Activated CD4-positive, alpha-beta memory T cell treated with anti-CD3 and anti-CD28 coated beads for 36 hours (primary cell): ENCODE results near the gene MTA1. TPM values are rescaled to one million over a fixed set of nuclear protein-coding genes. Genes with fewer than 3 reads are reported as not detected.

Source experiments
- CTCF ChIA-PET: fragments of 350-600 bp; sonication (Branson Sonifier 250); formaldehyde crosslinking; loops from one replicate; lab custom pipeline; 2021; ENCODE audit warnings: antibody characterized with exemption, inconsistent platforms; lab: Charles Lee
- POLR2A ChIA-PET: fragments of 350-600 bp; sonication (Branson Sonifier 250); formaldehyde crosslinking; loops from one replicate; lab custom pipeline; 2021; ENCODE audit warnings: antibody characterized with exemption; lab: Charles Lee
- DNase-seq: peaks from one replicate; pipeline ENCODE4 v3.0.0-alpha.2; 2020
- H3K27ac Mint-ChIP-seq: one replicate; pipeline ENCODE4 v1.8.0; 2021; ENCODE audit warnings: mixed read lengths
- H3K27me3 Mint-ChIP-seq: one replicate; pipeline ENCODE4 v1.8.0; 2021; ENCODE audit warnings: mixed read lengths
- H3K36me3 Mint-ChIP-seq: one replicate; pipeline ENCODE4 v1.8.0; 2021; ENCODE audit warnings: mixed read lengths
- H3K4me1 Mint-ChIP-seq: one replicate; pipeline ENCODE4 v1.8.0; 2021; ENCODE audit warnings: low read depth, mixed read lengths
- H3K4me3 Mint-ChIP-seq: one replicate; pipeline ENCODE4 v1.8.0; 2021; ENCODE audit warnings: mild to moderate bottlenecking, mixed read lengths
- H3K9me3 Mint-ChIP-seq: one replicate; pipeline ENCODE4 v1.8.0; 2021; ENCODE audit warnings: mixed read lengths
- intact Hi-C: fragments of 100-400 bp; cut with micrococcal nuclease; formaldehyde crosslinking; loops from one replicate; pipeline ENCODE4 v1.15.1; 2023
- total RNA-seq, 2 experiments: library from RNA; stranded (reverse); gene quantifications; one replicate each; pipeline ENCODE4 v1.2.3, GENCODE V29; 2021

MTA1 gene
- total RNA-seq, 2 experiments from 2014 or later = 107 to 109 TPM

DNA sequence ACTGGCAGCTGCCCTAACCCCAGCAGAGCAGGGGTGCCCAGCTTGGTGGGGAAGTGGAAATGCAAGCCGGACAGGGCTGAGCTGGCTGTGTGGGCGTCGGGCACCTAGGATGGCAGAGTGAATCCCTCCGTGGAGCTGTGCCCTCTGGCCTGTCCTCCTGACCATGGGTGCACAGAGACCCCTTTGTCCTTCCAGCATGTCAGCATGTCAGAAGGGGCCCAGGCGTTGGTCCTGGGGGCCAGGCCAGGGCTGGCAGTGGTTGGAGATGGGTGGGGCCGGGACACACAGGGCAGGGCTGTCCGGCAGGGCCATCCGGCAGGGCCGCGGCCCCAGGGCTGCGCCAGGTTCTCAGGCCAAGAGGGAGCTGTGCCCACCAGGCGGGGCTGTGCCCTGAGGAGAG is 30.1 kb upstream of the MTA1 start:
- POLR2A ChIA-PET = no interaction called here
- H3K4me1 Mint-ChIP-seq = no peaks in the 10 kb centered on the region
- no peak overlapping the region for H3K27ac Mint-ChIP-seq
- CTCF ChIA-PET = interaction anchor here (2.8 kb wide), 1 partner anchor 19 kb away, joined by 11 read pairs; no protein-coding TSS in a partner anchor
- H3K36me3 Mint-ChIP-seq = no peaks in the 10 kb centered on the region
- no peaks in the 10 kb centered on the region for H3K9me3 Mint-ChIP-seq
- no peak for DNase-seq
- intact Hi-C loops = no loop called here
- no peaks in the 10 kb centered on the region for H3K27me3 Mint-ChIP-seq
- no peak overlapping the region for H3K4me3 Mint-ChIP-seq

DNA sequence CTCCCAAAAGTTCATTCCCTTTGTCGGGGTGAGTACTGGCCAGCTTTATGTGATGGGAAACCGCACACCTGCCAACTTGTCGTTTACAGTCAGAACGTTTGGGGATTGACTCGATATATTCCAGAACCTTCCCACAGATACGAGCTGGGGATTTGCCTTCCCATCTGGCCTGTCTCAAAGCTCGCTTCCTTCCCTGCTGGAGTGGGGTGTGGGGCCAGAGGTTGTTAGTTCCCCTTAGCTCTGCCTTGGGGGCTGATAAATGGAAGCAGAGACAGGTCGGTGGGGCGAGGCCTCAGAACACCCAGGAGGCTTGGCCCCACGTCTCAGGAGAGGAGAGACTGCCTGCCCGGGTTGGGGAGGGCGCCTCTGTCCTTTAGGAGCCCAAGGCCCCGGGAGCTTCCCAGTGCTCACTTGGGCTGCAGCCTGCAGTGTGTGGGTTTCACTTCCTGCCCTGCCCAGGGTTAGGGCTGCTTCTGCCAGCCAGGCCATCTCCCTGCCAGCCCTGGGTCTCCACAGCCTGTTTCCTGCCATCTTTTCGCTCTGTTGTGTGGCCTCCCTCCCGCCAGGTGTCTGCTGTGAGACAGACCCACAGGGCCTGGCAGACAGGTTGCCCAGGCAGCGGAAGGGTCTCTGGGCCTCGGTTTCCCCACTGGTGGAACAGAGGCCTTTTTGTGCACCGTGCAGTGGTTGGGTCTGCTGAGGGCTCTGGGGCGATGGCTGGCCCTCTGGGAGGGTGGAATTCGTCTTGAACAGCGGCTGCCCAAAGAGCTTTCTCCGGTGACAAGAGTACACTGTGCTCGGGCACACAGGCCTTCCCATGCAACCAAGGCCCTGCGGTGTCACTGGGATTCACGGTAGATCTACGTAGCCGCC is 29.4 kb upstream of the MTA1 start:
- no peaks in the 10 kb centered on the region for H3K9me3 Mint-ChIP-seq
- no peak overlapping the region for H3K27ac Mint-ChIP-seq
- no peak overlapping the region for H3K4me3 Mint-ChIP-seq
- H3K36me3 Mint-ChIP-seq = no peaks in the 10 kb centered on the region
- intact Hi-C loops = no loop called here
- DNase-seq = no peak
- no peaks in the 10 kb centered on the region for H3K27me3 Mint-ChIP-seq
- CTCF ChIA-PET = interaction anchor here (2.8 kb wide), 1 partner anchor 20 kb away, joined by 11 read pairs; no protein-coding TSS in a partner anchor
- POLR2A ChIA-PET = no interaction called here
- H3K4me1 Mint-ChIP-seq = no peaks in the 10 kb centered on the region

DNA sequence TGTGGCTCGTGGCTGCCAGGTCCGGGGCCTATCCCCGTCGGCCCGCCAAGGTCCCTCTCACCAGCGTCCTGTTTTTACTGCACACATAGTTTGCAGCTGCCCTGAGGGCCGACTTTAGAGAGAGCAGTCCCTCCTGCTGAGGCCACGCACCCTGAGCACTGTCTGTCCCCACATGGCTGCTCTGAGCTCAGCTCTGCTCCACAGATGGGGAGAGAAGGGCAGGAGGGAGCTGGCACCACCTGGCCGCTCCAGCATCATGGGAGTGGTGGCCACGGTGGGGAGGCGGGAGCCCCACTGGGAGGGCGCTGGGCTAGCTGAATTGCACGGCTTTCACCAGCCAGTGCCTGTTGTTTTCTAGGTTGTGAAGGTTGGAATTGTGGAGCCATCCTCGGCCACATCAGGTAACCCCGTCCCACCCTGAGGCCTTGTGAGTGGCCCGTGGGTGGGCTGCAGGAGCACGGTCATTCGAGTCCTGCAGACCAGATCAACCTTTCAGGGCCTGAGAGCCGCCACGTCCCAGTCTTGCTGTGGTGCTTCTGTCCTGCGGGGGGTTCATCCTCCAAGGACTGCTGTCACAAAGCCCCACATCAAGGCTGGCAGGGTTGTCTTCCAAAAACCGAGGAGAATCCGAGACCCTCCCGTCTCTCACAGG is 28.7 kb upstream of the MTA1 start:
- intact Hi-C loops = no loop called here
- DNase-seq = no peak
- no peaks in the 10 kb centered on the region for H3K27me3 Mint-ChIP-seq
- no peaks in the 10 kb centered on the region for H3K9me3 Mint-ChIP-seq
- no peak overlapping the region for H3K27ac Mint-ChIP-seq
- ChIA-PET CTCF (interaction anchor here (2.8 kb wide), 1 partner anchor 20 kb away, joined by 11 read pairs; no protein-coding TSS in a partner anchor), POLR2A (no interaction called here)
- H3K36me3 Mint-ChIP-seq = no peaks in the 10 kb centered on the region
- H3K4me3 Mint-ChIP-seq = no peak overlapping the region
- no peaks in the 10 kb centered on the region for H3K4me1 Mint-ChIP-seq

DNA sequence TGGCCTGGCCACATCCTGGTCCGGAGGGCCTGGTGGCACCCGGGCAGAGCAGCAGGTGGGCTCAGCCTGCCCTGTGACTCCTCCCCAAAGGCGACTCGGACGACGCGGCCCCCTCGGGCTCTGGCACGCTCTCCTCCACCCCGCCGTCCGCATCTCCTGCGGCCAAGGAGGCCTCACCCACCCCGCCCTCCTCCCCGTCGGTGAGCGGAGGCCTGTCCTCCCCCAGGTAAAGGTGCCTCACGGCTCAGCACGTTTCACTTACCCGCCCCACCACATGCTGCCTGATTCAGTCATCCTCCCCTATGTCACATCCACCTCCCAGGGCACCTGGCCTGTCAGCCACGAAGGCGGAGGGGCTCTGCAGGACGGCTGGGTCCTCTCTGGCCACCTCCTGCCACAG is 28.1 kb upstream of the MTA1 start:
- intact Hi-C loops = no loop called here
- DNase-seq = no peak
- Mint-ChIP-seq H3K9me3 (no peaks in the 10 kb centered on the region), H3K4me3 (no peak overlapping the region), H3K27ac (no peak overlapping the region), H3K36me3 (no peaks in the 10 kb centered on the region), H3K4me1 (no peaks in the 10 kb centered on the region), H3K27me3 (no peaks in the 10 kb centered on the region)
- POLR2A ChIA-PET = no interaction called here
- CTCF ChIA-PET = no interaction called here

DNA sequence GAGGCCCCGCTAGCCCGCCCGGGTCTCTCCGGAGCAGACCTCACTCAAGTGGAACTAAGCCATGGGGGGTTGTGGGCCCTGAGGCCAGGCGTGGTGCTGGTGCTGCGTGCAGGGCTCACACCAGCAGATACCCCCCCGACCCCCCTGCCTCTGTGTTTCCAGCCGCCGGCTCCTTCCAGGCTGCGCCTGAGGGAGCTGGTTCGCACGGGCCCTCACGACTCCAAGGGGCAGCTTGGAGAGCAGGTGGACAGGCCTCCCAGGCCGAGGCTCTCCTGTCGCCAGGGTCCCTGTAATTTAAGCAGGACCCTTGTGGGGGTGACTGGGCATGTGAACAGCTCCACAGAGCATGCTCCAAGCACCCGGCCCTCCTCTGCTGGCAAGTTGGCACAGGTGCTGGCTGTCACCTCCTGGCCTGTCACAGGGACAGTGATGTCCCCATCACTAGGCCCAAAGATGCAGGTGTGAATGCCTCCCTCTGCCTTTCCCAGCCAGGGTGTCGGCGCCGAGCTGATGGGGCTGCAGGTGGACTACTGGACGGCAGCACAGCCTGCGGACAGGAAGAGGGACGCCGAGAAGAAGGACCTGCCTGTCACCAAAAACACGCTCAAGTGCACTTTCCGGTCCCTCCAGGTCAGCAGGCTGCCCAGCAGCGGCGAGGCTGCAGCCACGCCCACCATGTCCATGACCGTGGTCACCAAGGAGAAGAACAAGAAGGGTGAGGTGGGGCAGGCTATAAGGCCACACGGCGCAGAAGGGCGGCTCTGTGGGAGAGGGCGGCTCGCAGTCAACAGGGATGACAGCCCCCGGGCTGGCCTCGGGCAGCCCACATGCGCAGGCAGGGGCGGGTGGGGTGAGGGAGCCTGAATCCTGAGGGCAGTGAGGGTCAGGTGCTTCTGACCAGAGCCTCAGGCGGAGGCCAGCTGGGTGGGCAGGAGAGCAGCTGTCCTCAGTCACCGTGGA is 27.2 kb upstream of the MTA1 start:
- Mint-ChIP-seq H3K4me3 (no peak overlapping the region), H3K36me3 (no peaks in the 10 kb centered on the region), H3K27me3 (no peaks in the 10 kb centered on the region), H3K27ac (no peak overlapping the region), H3K9me3 (no peaks in the 10 kb centered on the region), H3K4me1 (no peaks in the 10 kb centered on the region)
- ChIA-PET POLR2A (no interaction called here), CTCF (interaction anchor here (0.6 kb wide), 1 partner anchor 46 kb away, joined by 3 read pairs; no protein-coding TSS in a partner anchor)
- no peak for DNase-seq
- intact Hi-C loops = no loop called here

DNA sequence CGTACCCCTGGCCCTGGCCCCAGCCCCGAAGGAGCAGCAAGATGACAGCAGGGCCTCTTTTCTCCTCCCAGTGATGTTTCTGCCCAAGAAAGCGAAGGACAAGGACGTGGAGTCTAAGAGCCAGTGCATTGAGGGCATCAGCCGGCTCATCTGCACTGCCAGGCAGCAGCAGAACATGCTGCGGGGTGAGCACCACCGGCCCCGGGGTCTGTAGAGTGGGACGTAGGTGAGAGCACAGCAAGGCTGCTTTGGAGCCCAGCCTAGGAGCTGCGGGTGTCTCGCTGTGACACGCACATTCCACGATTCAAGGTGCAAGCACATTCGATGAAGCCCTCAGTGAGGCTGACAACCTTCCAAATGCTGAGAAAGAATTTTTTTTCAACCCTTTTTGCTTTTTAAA is 26.5 kb upstream of the MTA1 start:
- intact Hi-C loops = no loop called here
- CTCF ChIA-PET = no interaction called here
- H3K27ac Mint-ChIP-seq = no peak overlapping the region
- peaks cover 2% of the 10 kb centered on the region for H3K4me1 Mint-ChIP-seq
- POLR2A ChIA-PET = no interaction called here
- no peaks in the 10 kb centered on the region for H3K27me3 Mint-ChIP-seq
- no peak for DNase-seq
- H3K36me3 Mint-ChIP-seq = no peaks in the 10 kb centered on the region
- H3K9me3 Mint-ChIP-seq = no peaks in the 10 kb centered on the region
- H3K4me3 Mint-ChIP-seq = no peak overlapping the region

DNA sequence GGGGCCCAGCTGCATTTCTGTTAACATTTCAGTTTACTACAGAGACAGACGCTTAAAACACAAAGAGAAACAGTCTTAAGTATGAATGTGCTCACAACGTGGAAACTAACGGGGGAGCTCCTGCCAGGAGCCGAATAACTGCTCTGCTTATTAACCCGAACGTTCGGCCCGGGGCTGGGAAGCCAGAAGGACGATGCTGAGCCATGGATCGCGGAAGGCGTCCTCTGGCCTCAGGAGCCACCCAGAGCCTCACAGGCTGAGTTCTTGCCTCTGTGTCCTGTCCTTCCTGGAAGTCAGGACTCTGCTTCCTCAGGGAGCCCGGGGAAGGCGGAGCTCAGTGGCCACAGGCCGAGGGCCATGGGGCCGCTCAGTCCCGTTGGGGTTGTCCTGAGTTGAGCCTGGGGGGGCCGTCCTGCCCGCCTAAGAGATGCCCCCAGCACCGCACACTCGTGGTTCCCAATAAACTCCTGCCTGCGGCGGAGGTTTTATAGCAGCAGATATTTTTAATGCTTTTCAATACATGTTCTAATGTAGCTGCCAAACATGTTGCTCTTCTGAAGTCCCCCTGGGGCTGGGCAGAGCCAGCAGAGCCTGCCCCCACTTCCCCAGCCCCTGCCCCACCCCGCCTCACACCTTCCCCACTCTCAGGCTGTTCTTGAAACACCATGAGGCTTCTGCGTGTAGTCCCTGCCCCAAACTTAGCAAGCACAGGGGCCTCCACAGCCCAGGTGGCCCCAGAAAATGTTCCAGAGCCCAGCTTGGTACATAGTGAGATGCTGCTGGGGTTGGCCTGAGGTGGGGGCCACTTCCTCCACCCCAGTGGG is 24.7 kb upstream of the MTA1 start:
- Mint-ChIP-seq H3K4me3 (no peak overlapping the region), H3K27ac (no peak overlapping the region), H3K4me1 (peaks cover 11% of the 10 kb centered on the region), H3K27me3 (no peaks in the 10 kb centered on the region), H3K36me3 (peaks cover 12% of the 10 kb centered on the region), H3K9me3 (no peaks in the 10 kb centered on the region)
- ChIA-PET CTCF (interaction anchor here (0.9 kb wide), 1 partner anchor 24 kb away, joined by 3 read pairs; no protein-coding TSS in a partner anchor), POLR2A (no interaction called here)
- intact Hi-C loops = no loop called here
- no peak for DNase-seq

DNA sequence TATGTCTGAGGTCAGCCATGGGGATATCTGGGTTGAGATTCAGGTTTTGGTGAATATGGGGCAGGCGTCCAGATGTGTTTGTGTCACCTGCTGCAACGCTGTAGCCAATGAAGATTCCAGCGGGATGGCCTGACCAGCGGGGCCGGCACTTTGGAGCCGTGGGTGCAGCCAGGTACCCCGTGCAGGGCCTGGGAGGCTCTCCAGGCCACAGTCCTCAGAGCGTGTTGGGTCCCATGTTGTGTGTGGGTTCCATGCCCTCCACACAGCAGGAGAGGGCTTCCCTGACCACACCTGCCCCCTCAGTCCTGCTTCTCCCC is 24.1 kb upstream of the MTA1 start:
- H3K4me1 Mint-ChIP-seq = peaks cover 12% of the 10 kb centered on the region
- no peaks in the 10 kb centered on the region for H3K27me3 Mint-ChIP-seq
- H3K9me3 Mint-ChIP-seq = peaks cover 3% of the 10 kb centered on the region
- intact Hi-C loops = no loop called here
- no peak for DNase-seq
- ChIA-PET POLR2A (no interaction called here), CTCF (interaction anchor here (1.1 kb wide), 1 partner anchor 95 kb away, joined by 4 read pairs; no protein-coding TSS in a partner anchor)
- peaks cover 17% of the 10 kb centered on the region for H3K36me3 Mint-ChIP-seq
- H3K27ac Mint-ChIP-seq = no peak overlapping the region
- no peak overlapping the region for H3K4me3 Mint-ChIP-seq

DNA sequence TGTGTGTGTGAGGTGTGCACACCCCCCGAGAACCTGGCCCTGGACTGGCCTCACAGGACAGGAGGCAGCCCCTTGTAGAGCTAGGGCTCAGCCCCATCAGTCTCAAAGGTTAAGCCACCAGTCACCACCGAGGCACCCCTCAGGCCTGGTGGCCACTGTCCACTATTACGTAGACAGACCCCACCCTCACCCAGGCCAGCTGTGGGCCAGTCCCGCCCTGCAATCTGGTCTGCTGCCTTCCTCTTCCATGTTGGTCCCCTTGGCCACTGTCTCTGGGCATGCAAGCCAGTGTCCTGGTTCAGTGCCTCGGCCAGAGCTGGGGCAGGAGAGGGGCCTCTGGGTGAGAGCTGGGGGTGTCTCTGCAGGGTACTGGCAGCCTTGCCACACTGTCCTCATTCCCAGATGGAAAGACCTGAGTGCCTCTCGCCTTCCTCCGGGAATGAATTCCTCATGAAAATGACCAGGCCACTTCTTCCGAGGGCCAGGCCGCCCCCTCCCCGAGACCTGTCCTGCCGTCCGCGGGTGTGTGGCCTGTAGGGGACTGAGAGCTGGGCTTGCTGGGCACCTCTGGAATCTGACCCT is 22.2 kb upstream of the MTA1 start:
- H3K9me3 Mint-ChIP-seq = peaks cover 14% of the 10 kb centered on the region
- peaks cover 29% of the 10 kb centered on the region for H3K36me3 Mint-ChIP-seq
- ChIA-PET CTCF (interaction anchor here (1.4 to 2.5 kb wide), 2 partner anchors 84 to 92 kb away, joined by 7 to 9 read pairs; no protein-coding TSS in a partner anchor), POLR2A (interaction anchor here (1.0 kb wide), 1 partner anchor 94 kb away, joined by 3 read pairs; no protein-coding TSS in a partner anchor)
- intact Hi-C loops = no loop called here
- peaks cover 12% of the 10 kb centered on the region for H3K4me1 Mint-ChIP-seq
- no peaks in the 10 kb centered on the region for H3K27me3 Mint-ChIP-seq
- H3K27ac Mint-ChIP-seq = peak overlapping the region; percentile 83
- no peak for DNase-seq
- H3K4me3 Mint-ChIP-seq = peak overlapping the region; percentile 50

DNA sequence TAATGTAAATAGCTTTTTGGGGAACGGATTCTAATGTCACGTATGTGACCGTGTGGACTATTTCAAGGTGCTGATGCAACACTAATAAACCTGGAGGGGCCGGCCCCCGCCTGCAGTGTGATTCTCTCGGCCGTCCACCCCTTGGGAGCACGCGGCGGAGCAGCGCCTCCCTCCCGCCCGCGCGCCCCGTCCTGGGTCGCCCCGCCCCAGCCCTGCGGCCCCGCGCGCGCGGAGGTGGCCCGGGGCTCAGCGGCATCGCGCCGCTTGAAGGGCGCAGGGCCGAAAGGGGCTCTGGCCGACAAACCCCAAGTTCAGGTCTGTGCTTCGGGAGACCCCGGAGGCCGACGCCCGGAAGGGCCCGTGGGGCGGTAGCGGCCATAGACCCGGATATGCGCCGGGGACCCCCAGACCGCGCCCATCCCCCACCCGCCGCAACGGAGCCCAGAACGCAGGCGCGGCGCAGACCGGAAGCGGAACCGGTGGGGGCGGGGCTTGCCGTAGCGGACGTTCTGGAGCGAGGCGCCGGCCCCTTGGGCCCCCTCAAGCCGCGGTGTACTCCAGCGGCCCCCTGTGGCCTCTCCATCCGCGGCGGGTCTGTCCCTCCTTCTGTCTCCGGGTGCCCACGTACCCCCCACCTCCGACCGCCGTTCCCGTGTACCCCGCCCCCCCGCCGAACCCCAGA is 21.4 kb upstream of the MTA1 start, which contains the start of gene TEX22:
TEX22 (plus strand) TSS at position 495 of the 682 bp plus-strand sequence. CDS start 803 bp downstream, outside the sequence.
- peaks cover 29% of the 10 kb centered on the region for H3K36me3 Mint-ChIP-seq
- peaks cover 14% of the 10 kb centered on the region for H3K9me3 Mint-ChIP-seq
- H3K27ac Mint-ChIP-seq = peak within 1 kb of the TSS; percentile 83
- CTCF ChIA-PET = interaction anchor here (1.4 to 2.5 kb wide), 3 partner anchors 27 to 92 kb away, joined by 5 to 9 read pairs (median 7); no protein-coding TSS in a partner anchor
- peak; percentile 91 for DNase-seq
- POLR2A ChIA-PET = interaction anchor here (1.0 kb wide), 1 partner anchor 94 kb away, joined by 3 read pairs; no protein-coding TSS in a partner anchor
- peaks cover 12% of the 10 kb centered on the region for H3K4me1 Mint-ChIP-seq
- intact Hi-C loops = loop anchor here (1.0 to 2.0 kb wide), 2 partner anchors 17 to 93 kb away; partner anchors contain the start of gene TEDC1
- H3K27me3 Mint-ChIP-seq = no peaks in the 10 kb centered on the region
- peak within 1 kb of the TSS; percentile 89 for H3K4me3 Mint-ChIP-seq
